MCF 10A (cell line): Measurements from ENCODE around the gene OR2M5. TPM values are rescaled to one million over a fixed set of nuclear protein-coding genes. Genes with fewer than 3 reads are reported as not detected.

Experiments
- BruUV-seq: library from RNA; stranded (reverse); fragments of 400-500 nt; replicated peaks from 2 replicates; lab custom pipeline; 2021; lab: Mats Ljungman, UMichigan
- CTCF ChIA-PET: fragments of 300-600 bp; sonication (Branson Sonifier 250); formaldehyde crosslinking; extraction: SDS; loops from one replicate; lab custom pipeline; 2021; ENCODE audit warnings: antibody characterized with exemption, inconsistent platforms; lab: Yijun Ruan, JAX
- POLR2A ChIA-PET: fragments of 300-600, 350-650 bp; sonication (Branson Sonifier 250); formaldehyde crosslinking; extraction: SDS; loops from one replicate; lab custom pipeline; 2020; ENCODE audit warnings: antibody characterized with exemption, inconsistent platforms; lab: Yijun Ruan, JAX
- DNase-seq: peaks from one replicate; pipeline ENCODE4 v3.0.0-alpha.2; 2018; ENCODE audit not compliant: unreplicated experiment
- H3K27ac Mint-ChIP-seq: one replicate; pipeline ENCODE4 v1.8.0; 2022; ENCODE audit warnings: mild to moderate bottlenecking, low read depth, mixed read lengths; ENCODE audit not compliant: unreplicated experiment
- H3K27me3 Mint-ChIP-seq: one replicate; pipeline ENCODE4 v1.8.0; 2022; ENCODE audit warnings: mixed read lengths; ENCODE audit not compliant: insufficient read depth, unreplicated experiment
- H3K36me3 Mint-ChIP-seq: one replicate; pipeline ENCODE4 v1.8.0; 2022; ENCODE audit warnings: mild to moderate bottlenecking, moderate library complexity, mixed read lengths; ENCODE audit not compliant: insufficient read depth, unreplicated experiment
- H3K4me1 Mint-ChIP-seq: one replicate; pipeline ENCODE4 v1.8.0; 2022; ENCODE audit warnings: mixed read lengths; ENCODE audit not compliant: insufficient read depth, unreplicated experiment
- H3K4me3 Mint-ChIP-seq: one replicate; pipeline ENCODE4 v1.8.0; 2022; ENCODE audit warnings: mild to moderate bottlenecking, moderate library complexity, mixed read lengths; ENCODE audit not compliant: unreplicated experiment
- H3K9me3 Mint-ChIP-seq: one replicate; pipeline ENCODE4 v1.8.0; 2022; ENCODE audit warnings: mixed read lengths; ENCODE audit not compliant: unreplicated experiment
- intact Hi-C: fragments of 100-400 bp; cut with micrococcal nuclease; formaldehyde crosslinking; loops from 2 replicates; pipeline ENCODE4 v1.14.1; 2022
- total RNA-seq: library from RNA; stranded (reverse); gene quantifications from 2 replicates; pipeline ENCODE4 v1.2.3, GENCODE V29; 2022
- TF ChIP-seq, protein P1 (sequence below): fragments of 200-600 bp; IDR thresholded peaks from one replicate; pipeline ENCODE4 v1.8.0; 2022; ENCODE audit warnings: antibody characterized with exemption, mild to moderate bottlenecking; ENCODE audit not compliant: unreplicated experiment

The OR2M5 gene
- total RNA-seq, 1 experiment from 2014 or later = not detected

DNA sequence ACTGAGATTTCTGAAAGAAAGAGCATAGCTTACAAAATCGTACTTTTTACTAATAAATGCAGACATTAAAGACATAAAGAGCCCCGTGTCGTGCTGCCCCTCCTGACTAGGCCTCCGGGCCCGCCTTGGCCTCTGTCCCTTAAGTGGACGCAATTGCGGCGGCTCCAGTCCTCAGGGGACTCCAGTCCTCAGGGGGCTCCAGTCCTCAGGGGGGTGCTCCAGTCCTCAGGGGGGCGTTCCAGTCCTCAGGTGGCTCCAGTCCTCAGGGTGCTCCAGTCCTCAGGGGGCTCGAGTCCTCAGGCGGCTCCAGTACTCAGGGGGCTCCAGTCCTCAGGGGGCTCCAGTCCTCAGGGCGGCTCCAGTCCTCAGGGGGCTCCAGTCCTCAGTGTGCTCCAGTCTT is 19.1 kb downstream of the OR2M5 start:
- BruUV-seq = no TSS peak
- H3K4me3 Mint-ChIP-seq = no peak overlapping the region
- peaks cover 10% of the 10 kb centered on the region for H3K9me3 Mint-ChIP-seq
- TF ChIP-seq, protein P1, sequence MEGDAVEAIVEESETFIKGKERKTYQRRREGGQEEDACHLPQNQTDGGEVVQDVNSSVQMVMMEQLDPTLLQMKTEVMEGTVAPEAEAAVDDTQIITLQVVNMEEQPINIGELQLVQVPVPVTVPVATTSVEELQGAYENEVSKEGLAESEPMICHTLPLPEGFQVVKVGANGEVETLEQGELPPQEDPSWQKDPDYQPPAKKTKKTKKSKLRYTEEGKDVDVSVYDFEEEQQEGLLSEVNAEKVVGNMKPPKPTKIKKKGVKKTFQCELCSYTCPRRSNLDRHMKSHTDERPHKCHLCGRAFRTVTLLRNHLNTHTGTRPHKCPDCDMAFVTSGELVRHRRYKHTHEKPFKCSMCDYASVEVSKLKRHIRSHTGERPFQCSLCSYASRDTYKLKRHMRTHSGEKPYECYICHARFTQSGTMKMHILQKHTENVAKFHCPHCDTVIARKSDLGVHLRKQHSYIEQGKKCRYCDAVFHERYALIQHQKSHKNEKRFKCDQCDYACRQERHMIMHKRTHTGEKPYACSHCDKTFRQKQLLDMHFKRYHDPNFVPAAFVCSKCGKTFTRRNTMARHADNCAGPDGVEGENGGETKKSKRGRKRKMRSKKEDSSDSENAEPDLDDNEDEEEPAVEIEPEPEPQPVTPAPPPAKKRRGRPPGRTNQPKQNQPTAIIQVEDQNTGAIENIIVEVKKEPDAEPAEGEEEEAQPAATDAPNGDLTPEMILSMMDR = no peak
- H3K36me3 Mint-ChIP-seq = no peaks in the 10 kb centered on the region
- ChIA-PET POLR2A (no interaction called here), CTCF (interaction anchor here (0.6 kb wide), 2 partner anchors 13 to 277 kb away, joined by 3 to 4 read pairs; no protein-coding TSS in a partner anchor)
- H3K4me1 Mint-ChIP-seq = no peaks in the 10 kb centered on the region
- DNase-seq = no peak
- H3K27ac Mint-ChIP-seq = no peak overlapping the region
- intact Hi-C loops = no loop called here
- no peaks in the 10 kb centered on the region for H3K27me3 Mint-ChIP-seq

DNA sequence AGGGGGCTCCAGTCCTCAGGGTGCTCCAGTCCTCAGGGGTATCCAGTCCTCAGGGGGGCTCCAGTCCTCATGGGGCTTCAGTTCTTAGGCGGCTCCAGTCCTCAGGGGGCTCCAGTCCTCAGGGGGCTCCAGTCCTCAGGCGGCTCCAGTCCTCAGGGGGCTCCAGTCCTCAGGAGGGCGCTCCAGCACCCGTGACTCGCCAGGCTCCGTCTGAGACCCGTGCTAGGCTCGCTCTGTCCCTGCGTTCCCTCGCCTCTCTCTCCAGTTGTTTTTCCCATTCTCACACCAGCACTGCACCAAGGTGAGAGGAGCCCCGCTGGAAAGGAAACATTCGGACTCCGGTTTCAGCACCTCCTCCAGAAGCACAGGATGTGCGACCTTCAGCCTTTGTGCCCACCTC is 20.2 kb downstream of the OR2M5 start:
- BruUV-seq = no TSS peak
- intact Hi-C loops = no loop called here

DNA sequence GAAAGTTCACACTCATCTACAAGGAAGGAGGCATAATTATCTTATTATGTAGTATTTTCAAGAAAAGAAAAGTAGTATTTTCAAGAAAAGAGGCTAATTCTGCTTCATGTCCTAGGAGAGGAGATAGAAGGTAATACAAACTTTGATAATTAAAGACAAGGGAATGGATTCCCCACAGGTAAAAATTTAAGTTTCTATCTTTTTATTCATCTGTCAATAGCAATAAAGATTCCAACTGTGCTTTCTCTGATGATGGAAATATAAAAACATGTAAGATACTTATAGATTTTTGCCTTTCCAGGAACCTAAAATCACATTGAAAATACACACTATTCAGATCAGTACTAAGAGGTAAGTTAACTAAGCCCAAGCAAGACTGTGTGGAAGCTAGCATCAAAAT is 29.6 kb downstream of the OR2M5 start, which contains the start of gene OR2M2:
Gene OR2M2, plus strand, starts transcription at position 301 of the 400 bp plus-strand sequence. CDS start 5,165 bp downstream, outside the sequence.
- Mint-ChIP-seq H3K9me3 (no peaks in the 10 kb centered on the region), H3K36me3 (no peaks in the 10 kb centered on the region), H3K27me3 (no peaks in the 10 kb centered on the region), H3K27ac (no peak within 1 kb of the TSS), H3K4me3 (no peak within 1 kb of the TSS), H3K4me1 (no peaks in the 10 kb centered on the region)
- DNase-seq = no peak
- intact Hi-C loops = no loop called here
- CTCF ChIA-PET = no interaction called here
- TF ChIP-seq, protein P1 = no peak
- POLR2A ChIA-PET = no interaction called here
- no TSS peak for BruUV-seq

More for the DNA sequence above, 20.2 kb downstream of the OR2M5 start:
- Mint-ChIP-seq H3K4me1 (no peaks in the 10 kb centered on the region), H3K9me3 (peaks cover 10% of the 10 kb centered on the region), H3K27me3 (no peaks in the 10 kb centered on the region), H3K27ac (no peak overlapping the region), H3K36me3 (no peaks in the 10 kb centered on the region), H3K4me3 (no peak overlapping the region)
- ChIA-PET POLR2A (no interaction called here), CTCF (no interaction called here)
- TF ChIP-seq, protein P1 = no peak
- DNase-seq = no peak

DNA sequence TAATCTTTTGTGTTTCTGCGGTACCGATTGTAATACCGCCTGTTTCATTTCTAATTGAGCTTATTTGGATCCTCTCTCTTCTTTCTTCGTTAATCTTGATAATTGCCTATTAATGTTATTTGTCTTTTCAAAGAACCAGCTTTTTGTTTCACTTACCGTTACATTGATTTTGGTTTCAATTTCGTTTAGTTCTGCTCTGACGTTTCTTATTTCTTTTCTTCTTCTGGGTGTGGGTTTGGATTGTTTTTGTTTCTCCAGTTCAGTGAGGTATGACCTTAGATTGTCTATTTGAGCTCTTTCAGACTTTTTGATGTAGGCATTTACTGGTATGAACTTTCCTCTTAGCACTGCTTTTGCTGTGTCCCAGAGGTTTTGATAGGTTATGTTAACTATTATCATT is 39.0 kb downstream of the OR2M5 start:
- no peaks in the 10 kb centered on the region for H3K27me3 Mint-ChIP-seq
- no peaks in the 10 kb centered on the region for H3K36me3 Mint-ChIP-seq
- H3K4me3 Mint-ChIP-seq = peak overlapping the region; percentile 1
- no peak for DNase-seq
- H3K9me3 Mint-ChIP-seq = peaks cover 7% of the 10 kb centered on the region
- intact Hi-C loops = no loop called here
- TF ChIP-seq, protein P1 = no peak
- BruUV-seq = no TSS peak
- no peak overlapping the region for H3K27ac Mint-ChIP-seq
- CTCF ChIA-PET = no interaction called here
- peaks cover 6% of the 10 kb centered on the region for H3K4me1 Mint-ChIP-seq
- POLR2A ChIA-PET = interaction anchor here (0.6 kb wide), 1 partner anchor 23 kb away, joined by 3 read pairs; no protein-coding TSS in a partner anchor
